Peyer's patch (tissue), 4 donors: ENCODE results near the gene MAPKBP1.

Experiments used
- POLR2A ChIP-seq, 2 donors: fragments of 450-650 bp; IDR thresholded peaks; one replicate each; pipeline ENCODE4 v1.5.1; 2017; ENCODE audit warnings: antibody characterized with exemption in 2 of 2, mild to moderate bottlenecking in 2 of 2, moderate library complexity in 2 of 2
- TF ChIP-seq, protein P1 (sequence below), 6 experiments: fragments of 450-650 bp in 4 of 6; fragments of 200-600 bp in 2 of 6; sonication (generic) in 1 of 6; IDR thresholded peaks; one replicate each; pipeline ENCODE4 v1.5.1; 2017 to 2019; ENCODE audit warnings: antibody characterized with exemption in 6 of 6, mild to moderate bottlenecking in 3 of 6, moderate library complexity in 1 of 6

DNA sequence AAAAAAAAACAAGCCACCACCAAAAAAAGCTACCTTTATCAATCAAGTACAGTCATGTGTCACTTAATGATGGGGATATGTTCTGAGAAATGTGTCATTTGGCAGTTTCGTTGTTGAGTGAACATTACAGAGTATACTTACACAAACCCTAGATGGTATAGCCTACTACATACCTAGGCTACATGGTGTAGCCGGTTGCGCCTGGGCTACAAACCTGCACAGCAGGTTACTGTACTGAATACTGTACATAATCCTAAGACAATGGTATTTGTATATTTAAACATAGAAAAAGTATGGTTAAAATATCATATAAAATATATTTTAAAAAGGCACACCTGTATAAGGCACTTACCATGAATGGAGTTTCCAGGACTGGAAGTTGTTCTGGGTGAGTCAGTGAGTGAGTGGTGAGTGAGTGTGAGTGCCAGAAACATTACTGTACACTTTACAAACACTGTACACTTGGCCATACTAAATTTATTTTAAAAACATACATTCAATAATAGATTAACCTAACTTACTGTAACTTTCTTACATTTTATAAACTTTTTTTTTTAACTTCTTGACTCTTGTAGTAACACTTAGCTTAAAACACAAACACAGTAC, 27.7 kb downstream of the MAPKBP1 start:
- TF ChIP-seq, protein P1, sequence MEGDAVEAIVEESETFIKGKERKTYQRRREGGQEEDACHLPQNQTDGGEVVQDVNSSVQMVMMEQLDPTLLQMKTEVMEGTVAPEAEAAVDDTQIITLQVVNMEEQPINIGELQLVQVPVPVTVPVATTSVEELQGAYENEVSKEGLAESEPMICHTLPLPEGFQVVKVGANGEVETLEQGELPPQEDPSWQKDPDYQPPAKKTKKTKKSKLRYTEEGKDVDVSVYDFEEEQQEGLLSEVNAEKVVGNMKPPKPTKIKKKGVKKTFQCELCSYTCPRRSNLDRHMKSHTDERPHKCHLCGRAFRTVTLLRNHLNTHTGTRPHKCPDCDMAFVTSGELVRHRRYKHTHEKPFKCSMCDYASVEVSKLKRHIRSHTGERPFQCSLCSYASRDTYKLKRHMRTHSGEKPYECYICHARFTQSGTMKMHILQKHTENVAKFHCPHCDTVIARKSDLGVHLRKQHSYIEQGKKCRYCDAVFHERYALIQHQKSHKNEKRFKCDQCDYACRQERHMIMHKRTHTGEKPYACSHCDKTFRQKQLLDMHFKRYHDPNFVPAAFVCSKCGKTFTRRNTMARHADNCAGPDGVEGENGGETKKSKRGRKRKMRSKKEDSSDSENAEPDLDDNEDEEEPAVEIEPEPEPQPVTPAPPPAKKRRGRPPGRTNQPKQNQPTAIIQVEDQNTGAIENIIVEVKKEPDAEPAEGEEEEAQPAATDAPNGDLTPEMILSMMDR (IDR thresholded peaks at IDR 0.05) = no peak
- TF ChIP-seq POLR2A (IDR thresholded peaks at IDR 0.05) = no peak
